NCI-H2171 (cell line): ENCODE measurements around the gene HMGXB3.

ENCODE experiments used
- DNase-seq: peaks from one replicate; lab custom pipeline; 2025; lab: John Stamatoyannopoulos, UW

HMGXB3 gene

GRCh38 chr5:149990518-149991376 lies 9.8 kb upstream of the HMGXB3 start:
- DNase-seq, result peak; percentile 35

GRCh38 chr5:149993471-149993870 lies 7.1 kb upstream of the HMGXB3 start:
- no peak for DNase-seq

GRCh38 chr5:149995385-149996204 lies 4.9 kb upstream of the HMGXB3 start:
- DNase-seq, result no peak

- DNase-seq, result no peak
Measured at GRCh38 chr5:149996205-149996890, 4.2 kb upstream of the HMGXB3 start.

- DNase-seq, result no peak
Measured at GRCh38 chr5:149998281-149998680, 2.3 kb upstream of the HMGXB3 start.

GRCh38 chr5:149999359-149999758 lies 1.2 kb upstream of the HMGXB3 start:
- no peak for DNase-seq

GRCh38 chr5:149999866-150000255 lies 678 bp upstream of the HMGXB3 start:
- DNase-seq, result no peak

GRCh38 chr5:150000990-150001659 lies 586 bp downstream of the HMGXB3 start:
- no peak for DNase-seq

- no peak for DNase-seq
Measured at GRCh38 chr5:150001660-150002486, 1.3 kb downstream of the HMGXB3 start.

- DNase-seq, result no peak
Measured at GRCh38 chr5:150006318-150006717, 5.8 kb downstream of the HMGXB3 start.

GRCh38 chr5:150007050-150007449 lies 6.5 kb downstream of the HMGXB3 start:
- DNase-seq, result no peak

- no peak for DNase-seq
Measured at GRCh38 chr5:150009671-150010387, 9.3 kb downstream of the HMGXB3 start.

- DNase-seq, result no peak
Measured at GRCh38 chr5:150013931-150014330, 13.4 kb downstream of the HMGXB3 start.

- no peak for DNase-seq
Measured at GRCh38 chr5:150014456-150014855, 13.9 kb downstream of the HMGXB3 start.

- DNase-seq, result no peak
Measured at GRCh38 chr5:150015415-150015814, 14.9 kb downstream of the HMGXB3 start.

GRCh38 chr5:150016537-150016936 lies 16.0 kb downstream of the HMGXB3 start:
- DNase-seq, result no peak

GRCh38 chr5:150017226-150018005 lies 16.9 kb downstream of the HMGXB3 start:
- no peak for DNase-seq

- DNase-seq, result no peak
Measured at GRCh38 chr5:150020249-150020648, 19.7 kb downstream of the HMGXB3 start.

- DNase-seq, result no peak
Measured at GRCh38 chr5:150021491-150022157, 21.1 kb downstream of the HMGXB3 start.
